ENCODE data around the gene CHEK2. TPM values are rescaled to one million over a fixed set of nuclear protein-coding genes. Genes with fewer than 3 reads are reported as not detected.

CHEK2 gene
- total RNA-seq, 1 donor = 22.0 TPM

- no peak overlapping the region for H3K4me3 ChIP-seq (ENCODE audit: low read depth, low read length)
- TF ChIP-seq CTCF (IDR thresholded peaks at IDR 0.05; ENCODE audit: insufficient read depth, low read depth, low read length) = no peak
- no peak for DNase-seq (ENCODE audit: low read depth)
Measured at GRCh38 chr22:28728002-28728401, 13.6 kb downstream of the CHEK2 start.

- DNase-seq (ENCODE audit: low read depth) = no peak
Measured at GRCh38 chr22:28718044-28718443, 23.6 kb downstream of the CHEK2 start.

GRCh38 chr22:28716686-28717085, 24.9 kb downstream of the CHEK2 start:
- peak; percentile 45 for DNase-seq (ENCODE audit: low read depth)

More at GRCh38 chr22:28718044-28718443, 23.6 kb downstream of the CHEK2 start:
- TF ChIP-seq CTCF (IDR thresholded peaks at IDR 0.05; ENCODE audit: insufficient read depth, low read depth, low read length) = no peak
- no peak overlapping the region for H3K4me3 ChIP-seq (ENCODE audit: low read depth, low read length)

DNA sequence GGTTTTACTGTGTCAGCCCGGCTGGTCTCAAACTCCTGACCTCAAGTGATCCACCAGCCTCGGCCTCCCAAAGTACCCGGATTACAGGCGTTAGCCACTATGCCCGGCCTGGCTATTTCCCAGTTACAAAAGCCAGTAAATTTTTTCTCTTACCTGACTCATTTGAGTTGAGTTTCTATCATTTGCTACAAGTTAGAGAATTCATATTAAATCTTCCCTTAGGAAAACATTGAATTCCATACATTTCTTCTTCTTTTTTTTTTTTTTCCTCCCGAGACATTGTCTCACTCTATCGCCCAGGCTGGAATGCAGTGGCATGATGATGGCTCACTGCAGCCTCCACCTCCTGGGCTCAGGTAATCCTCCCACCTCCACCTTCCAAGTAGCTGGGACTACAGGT, 26.0 kb downstream of the CHEK2 start:
- H3K4me3 ChIP-seq (ENCODE audit: low read depth, low read length) = no peak overlapping the region
- no peak for TF ChIP-seq CTCF (IDR thresholded peaks at IDR 0.05; ENCODE audit: insufficient read depth, low read depth, low read length)
- peak; percentile 26 for DNase-seq (ENCODE audit: low read depth)

More at GRCh38 chr22:28716686-28717085, 24.9 kb downstream of the CHEK2 start:
- TF ChIP-seq CTCF (IDR thresholded peaks at IDR 0.05; ENCODE audit: insufficient read depth, low read depth, low read length) = no peak
- H3K4me3 ChIP-seq (ENCODE audit: low read depth, low read length) = no peak overlapping the region

DNA sequence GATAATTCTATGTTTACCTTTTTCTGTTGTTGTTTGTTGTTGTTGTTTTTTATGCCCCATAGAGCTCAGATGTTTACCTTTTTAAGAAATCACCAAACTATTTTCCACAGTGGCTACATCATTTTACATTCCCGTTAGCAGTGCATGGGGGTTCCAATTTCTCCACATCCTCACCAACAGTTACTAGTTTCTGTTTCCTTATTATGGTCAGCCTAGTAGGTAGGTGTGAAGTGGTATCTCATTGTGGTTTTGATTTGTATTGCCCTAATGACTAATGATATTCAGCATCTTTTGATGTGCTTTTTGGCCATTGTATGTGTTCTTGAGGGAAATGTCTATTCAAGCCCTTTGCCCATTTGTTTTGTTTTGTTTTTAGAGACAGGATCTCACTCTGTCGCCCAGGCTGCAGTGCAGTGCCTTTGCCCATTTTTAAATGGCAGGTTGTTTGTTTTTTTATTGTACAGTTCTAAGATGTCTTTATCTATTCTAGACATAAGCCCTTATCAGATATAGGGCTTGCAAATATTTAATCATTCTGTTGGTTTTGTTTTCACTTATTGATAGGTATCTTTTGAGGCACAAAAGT, 27.5 kb downstream of the CHEK2 start:
- DNase-seq (ENCODE audit: low read depth) = peak; percentile 7
- TF ChIP-seq CTCF (IDR thresholded peaks at IDR 0.05; ENCODE audit: insufficient read depth, low read depth, low read length) = no peak
- no peak overlapping the region for H3K4me3 ChIP-seq (ENCODE audit: low read depth, low read length)

DNA sequence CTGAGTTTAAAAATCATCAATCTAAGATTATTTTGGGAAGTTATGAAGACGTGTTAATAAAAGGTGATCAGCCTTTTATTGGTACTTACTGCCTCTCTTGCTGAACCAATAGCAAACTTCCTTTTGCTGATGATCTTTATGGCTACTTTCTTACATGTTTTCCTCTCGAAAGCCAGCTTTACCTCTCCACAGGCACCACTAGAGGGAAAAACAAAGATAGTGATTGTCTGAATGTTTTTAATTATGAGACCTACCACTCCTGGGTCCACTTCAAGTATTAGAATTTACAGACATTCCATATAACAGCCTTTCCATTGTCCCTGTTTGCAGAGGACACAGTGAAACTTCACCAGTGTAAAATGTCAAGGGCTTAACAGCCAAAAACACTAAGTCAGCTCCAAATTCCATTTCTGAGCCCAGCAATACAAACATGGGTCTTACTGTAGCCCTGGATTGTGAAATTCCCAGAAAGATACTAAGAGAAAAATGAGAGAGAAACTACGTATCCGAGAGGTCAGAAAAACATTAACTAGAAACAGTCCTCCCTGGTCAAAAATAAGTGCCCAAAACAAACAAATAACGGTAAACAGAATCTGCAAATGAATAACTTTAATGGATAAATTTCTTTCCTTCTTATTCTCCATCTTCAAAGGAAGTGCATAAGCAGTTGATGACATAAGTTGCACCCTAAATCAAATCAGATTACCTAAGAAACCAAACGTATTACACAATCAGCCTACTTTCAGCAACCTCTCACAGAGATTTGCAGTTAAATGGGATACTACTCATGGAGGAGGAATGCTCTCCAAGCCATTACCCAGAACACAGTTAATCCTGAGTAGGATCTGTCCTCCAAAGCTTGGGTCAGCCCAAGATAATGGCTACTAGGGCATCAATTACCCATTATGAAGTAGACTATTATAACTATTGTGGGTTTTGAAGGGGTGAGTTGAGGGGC, 29.5 kb downstream of the CHEK2 start:
- H3K4me3 ChIP-seq (ENCODE audit: low read depth, low read length) = peak overlapping the region; percentile 41
- TF ChIP-seq CTCF (IDR thresholded peaks at IDR 0.05; ENCODE audit: insufficient read depth, low read depth, low read length) = peak; percentile 32
- DNase-seq (ENCODE audit: low read depth) = peak; percentile 99

All from fibroblast of villous mesenchyme (primary cell).